Neural cell (in vitro differentiated cells): Measurements from ENCODE around the gene PLG.
"Not testable (repeated sequence)": the region's sequence is repeated elsewhere in the genome, so short reads cannot be mapped to it uniquely, and the experiment has no call there.

ENCODE experiments used
- EP300 ChIP-seq: fragments of 450-650 bp; conservative IDR thresholded peaks from 2 replicates; pipeline ENCODE4 v1.6.1; 2014; ENCODE audit warnings: antibody characterized with exemption, mild to moderate bottlenecking, moderate library complexity; ENCODE audit not compliant: poor library complexity, severe bottlenecking
- POLR2AphosphoS5 ChIP-seq: IDR thresholded peaks from 2 replicates; pipeline ENCODE4 v1.6.1; 2012

- not testable (repeated sequence) for TF ChIP-seq EP300, POLR2AphosphoS5
Measured at GRCh38 chr6:160676418-160676817, 25.6 kb upstream of the PLG start.
